Measurements from ENCODE around the gene SNAP91. TPM values are rescaled to one million over a fixed set of nuclear protein-coding genes. Genes with fewer than 3 reads are reported as not detected.
A peak's percentile ranks its signal among the peaks of the same experiment; 100 is the strongest.

The SNAP91 gene
- total RNA-seq, 3 donors from 2014 or later = 0.66 to 3.2 TPM; not detected in 1

GRCh38 chr6:83514866-83515466 lies 193.9 kb downstream of the SNAP91 start:
- H3K27ac ChIP-seq = no peak overlapping the region
- TF ChIP-seq CTCF (IDR thresholded peaks at IDR 0.05) = peak; percentile 37 to 74 (median 64)
- TF ChIP-seq POLR2AphosphoS5 (IDR thresholded peaks at IDR 0.05) = no peak
- TF ChIP-seq POLR2A (IDR thresholded peaks at IDR 0.05) = no peak
- no peaks in the 10 kb centered on the region for H3K36me3 ChIP-seq
- H3K9me3 ChIP-seq = no peaks in the 10 kb centered on the region
- H3K4me3 ChIP-seq = no peak overlapping the region
- H3K27me3 ChIP-seq = no peaks in the 10 kb centered on the region
- DNase-seq (ENCODE audit: low spot score in 2 of 2) = no peak
- H3K4me1 ChIP-seq = no peaks in the 10 kb centered on the region
- intact Hi-C loops (cut with DNase I; ENCODE audit: low total_unique reads) = no loop called here

- Histone ChIP-seq H3K4me3 (no peak overlapping the region), H3K36me3 (no peaks in the 10 kb centered on the region), H3K4me1 (no peaks in the 10 kb centered on the region), H3K27me3 (no peaks in the 10 kb centered on the region), H3K27ac (no peak overlapping the region), H3K9me3 (no peaks in the 10 kb centered on the region)
- DNase-seq (ENCODE audit: low spot score in 2 of 2) = no peak
- intact Hi-C loops (cut with DNase I; ENCODE audit: low total_unique reads) = no loop called here
- no peak for TF ChIP-seq POLR2A (IDR thresholded peaks at IDR 0.05)
- TF ChIP-seq POLR2AphosphoS5 (IDR thresholded peaks at IDR 0.05) = no peak
- TF ChIP-seq CTCF (IDR thresholded peaks at IDR 0.05) = no peak
These were observed 194.4 kb downstream of the SNAP91 start for GRCh38 chr6:83514466-83514865.

DNA sequence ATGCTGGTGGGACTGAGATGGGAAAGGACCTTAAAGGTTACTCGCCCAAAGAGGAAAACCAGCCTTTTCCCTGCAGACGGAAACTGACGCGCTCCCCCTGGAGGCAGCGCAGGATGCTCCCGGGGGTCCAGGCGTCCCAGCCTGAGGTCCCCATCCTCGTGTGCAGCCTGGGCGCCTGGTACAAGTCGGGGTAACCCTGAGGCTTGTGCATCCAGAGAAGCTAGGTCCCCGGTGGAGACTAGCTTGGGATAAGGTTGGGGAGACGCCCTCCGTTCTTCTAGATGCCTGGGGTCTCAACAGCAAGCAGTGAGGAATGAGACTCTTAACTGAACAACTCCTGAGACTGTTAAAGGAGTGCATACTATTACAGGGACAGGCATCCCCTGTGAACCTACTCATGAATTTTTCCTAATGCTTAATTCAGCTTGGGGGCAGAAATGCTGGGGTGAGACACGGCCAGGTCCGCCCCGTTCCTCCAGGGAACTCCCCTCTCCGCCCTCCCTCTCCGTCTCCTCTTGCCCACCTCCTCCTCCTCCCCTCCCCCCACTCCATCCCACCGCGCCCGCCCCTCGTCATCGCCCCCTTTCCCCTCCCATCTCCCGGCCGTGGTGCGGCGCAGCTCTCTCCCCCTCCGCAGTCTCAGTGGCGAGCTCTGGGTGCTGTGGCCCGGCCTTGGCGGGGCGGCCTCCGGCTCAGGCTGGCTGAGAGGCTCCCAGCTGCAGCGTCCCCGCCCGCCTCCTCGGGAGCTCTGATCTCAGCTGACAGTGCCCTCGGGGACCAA lies 196.8 kb downstream of the SNAP91 start, which contains the start of gene PRSS35:
TSS of gene PRSS35 (plus strand) at position 634 of the 781 bp plus-strand sequence. CDS start 10,908 bp downstream, outside the sequence.
- Histone ChIP-seq H3K9me3 (no peaks in the 10 kb centered on the region), H3K27me3 (no peaks in the 10 kb centered on the region), H3K4me3 (peak within 1 kb of the TSS; percentile 34 to 63 (median 43)), H3K36me3 (no peaks in the 10 kb centered on the region), H3K4me1 (no peaks in the 10 kb centered on the region), H3K27ac (peak within 1 kb of the TSS in 1 of 2 donors; percentile 5)
- intact Hi-C loops (cut with DNase I; ENCODE audit: low total_unique reads) = no loop called here
- DNase-seq (ENCODE audit: low spot score in 2 of 2) = no peak
- TF ChIP-seq POLR2AphosphoS5 (IDR thresholded peaks at IDR 0.05) (no peak), CTCF (IDR thresholded peaks at IDR 0.05) (peak in 1 of 3 donors; percentile 10)

- no peak overlapping the region for H3K4me3 ChIP-seq
- H3K27me3 ChIP-seq = no peaks in the 10 kb centered on the region
- H3K36me3 ChIP-seq = no peaks in the 10 kb centered on the region
- no peak overlapping the region for H3K27ac ChIP-seq
- TF ChIP-seq CTCF (IDR thresholded peaks at IDR 0.05) (no peak), POLR2A (IDR thresholded peaks at IDR 0.05) (no peak), POLR2AphosphoS5 (IDR thresholded peaks at IDR 0.05) (no peak)
- intact Hi-C loops (cut with DNase I; ENCODE audit: low total_unique reads) = no loop called here
- DNase-seq (ENCODE audit: low spot score in 2 of 2) = no peak
- no peaks in the 10 kb centered on the region for H3K4me1 ChIP-seq
- H3K9me3 ChIP-seq = no peaks in the 10 kb centered on the region
These were observed 197.6 kb downstream of the SNAP91 start for GRCh38 chr6:83511266-83511665.

- no peaks in the 10 kb centered on the region for H3K36me3 ChIP-seq
- DNase-seq (ENCODE audit: low spot score in 2 of 2) = no peak
These were observed 198.1 kb downstream of the SNAP91 start for GRCh38 chr6:83510791-83511190.

More at GRCh38 chr6:83510791-83511190, 198.1 kb downstream of the SNAP91 start:
- Histone ChIP-seq H3K27ac (no peak overlapping the region), H3K27me3 (no peaks in the 10 kb centered on the region), H3K4me3 (no peak overlapping the region), H3K4me1 (no peaks in the 10 kb centered on the region), H3K9me3 (no peaks in the 10 kb centered on the region)
- intact Hi-C loops (cut with DNase I; ENCODE audit: low total_unique reads) = no loop called here
- TF ChIP-seq CTCF (IDR thresholded peaks at IDR 0.05) (no peak), POLR2A (IDR thresholded peaks at IDR 0.05) (no peak), POLR2AphosphoS5 (IDR thresholded peaks at IDR 0.05) (no peak)
